ENCODE results near the gene WDR76.

DNA sequence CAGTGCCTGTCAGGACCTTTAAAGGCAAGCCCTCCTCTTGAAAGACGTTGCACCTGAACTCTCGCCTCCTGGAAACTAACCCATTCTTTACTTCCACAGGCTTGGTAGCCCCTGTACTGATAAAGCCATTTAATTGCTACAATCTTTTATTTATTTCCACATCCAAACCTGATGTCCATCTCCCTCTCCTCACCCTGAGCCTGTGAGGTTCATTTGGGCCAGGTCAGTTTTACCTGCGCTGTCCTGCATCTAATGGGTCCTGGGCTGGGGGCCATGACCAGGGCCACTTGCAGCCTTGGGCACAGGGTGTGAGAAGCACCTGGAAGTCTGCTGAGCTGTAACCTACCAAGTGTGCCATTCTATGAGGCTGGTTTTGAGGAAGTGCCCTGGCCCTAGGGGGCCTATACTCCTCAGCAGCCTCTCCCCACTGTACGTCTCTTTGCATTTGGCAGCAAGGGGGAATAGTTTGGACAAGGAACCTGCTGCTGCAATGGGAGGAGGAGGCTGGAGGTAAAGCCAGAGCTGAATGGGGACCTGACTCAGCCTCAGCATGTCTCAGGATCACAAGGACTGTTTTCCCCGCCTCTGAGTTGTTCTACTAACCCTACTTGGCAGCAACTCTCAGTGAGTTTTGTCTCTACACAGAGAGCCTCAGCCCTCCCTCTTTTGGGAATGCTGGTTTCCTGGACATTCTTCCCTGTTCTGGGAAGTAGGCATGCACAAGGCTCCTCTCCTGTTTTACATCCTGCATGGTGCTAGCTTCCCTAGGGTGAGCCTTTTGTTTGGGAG lies 53.8 kb downstream of the WDR76 start:
- TF ChIP-seq POLR2AphosphoS5 (IDR thresholded peaks at IDR 0.05) = no peak
- TF ChIP-seq, protein P1, sequence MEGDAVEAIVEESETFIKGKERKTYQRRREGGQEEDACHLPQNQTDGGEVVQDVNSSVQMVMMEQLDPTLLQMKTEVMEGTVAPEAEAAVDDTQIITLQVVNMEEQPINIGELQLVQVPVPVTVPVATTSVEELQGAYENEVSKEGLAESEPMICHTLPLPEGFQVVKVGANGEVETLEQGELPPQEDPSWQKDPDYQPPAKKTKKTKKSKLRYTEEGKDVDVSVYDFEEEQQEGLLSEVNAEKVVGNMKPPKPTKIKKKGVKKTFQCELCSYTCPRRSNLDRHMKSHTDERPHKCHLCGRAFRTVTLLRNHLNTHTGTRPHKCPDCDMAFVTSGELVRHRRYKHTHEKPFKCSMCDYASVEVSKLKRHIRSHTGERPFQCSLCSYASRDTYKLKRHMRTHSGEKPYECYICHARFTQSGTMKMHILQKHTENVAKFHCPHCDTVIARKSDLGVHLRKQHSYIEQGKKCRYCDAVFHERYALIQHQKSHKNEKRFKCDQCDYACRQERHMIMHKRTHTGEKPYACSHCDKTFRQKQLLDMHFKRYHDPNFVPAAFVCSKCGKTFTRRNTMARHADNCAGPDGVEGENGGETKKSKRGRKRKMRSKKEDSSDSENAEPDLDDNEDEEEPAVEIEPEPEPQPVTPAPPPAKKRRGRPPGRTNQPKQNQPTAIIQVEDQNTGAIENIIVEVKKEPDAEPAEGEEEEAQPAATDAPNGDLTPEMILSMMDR (IDR thresholded peaks at IDR 0.05) = no peak

Data from gastroesophageal sphincter (tissue), 3 donors.